Measurements from ENCODE around the gene BTBD18.

The BTBD18 gene

DNA sequence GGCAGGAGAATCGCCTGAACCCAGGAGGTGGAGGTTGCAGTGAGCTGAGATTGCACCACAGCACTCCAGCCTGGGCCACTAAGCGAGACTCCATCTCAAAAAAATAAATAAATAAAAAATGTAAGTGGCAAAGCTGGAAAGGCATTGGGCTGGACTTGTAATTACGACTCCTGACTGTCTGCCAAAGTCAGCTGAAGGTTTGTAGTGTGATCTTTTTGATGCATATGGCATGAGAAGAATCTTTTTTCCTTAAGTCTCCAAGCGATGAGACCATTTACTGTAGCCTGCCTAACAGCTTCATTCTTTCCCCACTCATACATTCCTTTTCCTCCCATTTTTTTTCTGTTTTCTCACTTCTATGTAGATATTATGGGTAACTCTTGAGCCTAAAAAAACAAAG is 34.8 kb upstream of the BTBD18 start:
- TF ChIP-seq, protein P1, sequence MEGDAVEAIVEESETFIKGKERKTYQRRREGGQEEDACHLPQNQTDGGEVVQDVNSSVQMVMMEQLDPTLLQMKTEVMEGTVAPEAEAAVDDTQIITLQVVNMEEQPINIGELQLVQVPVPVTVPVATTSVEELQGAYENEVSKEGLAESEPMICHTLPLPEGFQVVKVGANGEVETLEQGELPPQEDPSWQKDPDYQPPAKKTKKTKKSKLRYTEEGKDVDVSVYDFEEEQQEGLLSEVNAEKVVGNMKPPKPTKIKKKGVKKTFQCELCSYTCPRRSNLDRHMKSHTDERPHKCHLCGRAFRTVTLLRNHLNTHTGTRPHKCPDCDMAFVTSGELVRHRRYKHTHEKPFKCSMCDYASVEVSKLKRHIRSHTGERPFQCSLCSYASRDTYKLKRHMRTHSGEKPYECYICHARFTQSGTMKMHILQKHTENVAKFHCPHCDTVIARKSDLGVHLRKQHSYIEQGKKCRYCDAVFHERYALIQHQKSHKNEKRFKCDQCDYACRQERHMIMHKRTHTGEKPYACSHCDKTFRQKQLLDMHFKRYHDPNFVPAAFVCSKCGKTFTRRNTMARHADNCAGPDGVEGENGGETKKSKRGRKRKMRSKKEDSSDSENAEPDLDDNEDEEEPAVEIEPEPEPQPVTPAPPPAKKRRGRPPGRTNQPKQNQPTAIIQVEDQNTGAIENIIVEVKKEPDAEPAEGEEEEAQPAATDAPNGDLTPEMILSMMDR (IDR thresholded peaks at IDR 0.05; ENCODE audit: low read depth, low read length, missing control alignments) = no peak
- H3K4me3 ChIP-seq (ENCODE audit: low read depth, low read length) = no peak overlapping the region
- in situ Hi-C loops (cut with HindIII; ENCODE audit: low sequenced_read_pairs) = no loop called here
- DNase-seq (ENCODE audit: low read depth) = no peak

DNA sequence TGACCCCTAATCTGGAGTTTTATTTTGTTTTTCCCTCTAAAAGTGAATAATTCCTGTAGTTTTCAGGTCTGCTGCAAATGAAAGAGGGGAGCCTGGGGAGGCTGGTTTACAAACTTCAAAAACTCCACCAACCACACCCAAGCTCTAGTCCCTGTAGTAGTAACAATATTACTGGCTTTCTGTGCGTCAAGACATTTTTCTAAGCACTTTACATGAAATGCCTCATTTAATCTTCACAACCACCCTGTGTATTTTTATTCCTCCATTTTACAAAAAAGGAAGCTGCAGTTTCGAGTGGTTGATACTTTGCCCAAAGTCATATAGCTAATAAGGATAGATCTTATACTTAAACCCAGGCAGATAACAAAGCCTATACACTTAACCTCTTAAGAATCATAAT is 33.5 kb upstream of the BTBD18 start:
- DNase-seq (ENCODE audit: low read depth) = no peak
- in situ Hi-C loops (cut with HindIII; ENCODE audit: low sequenced_read_pairs) = no loop called here
- H3K4me3 ChIP-seq (ENCODE audit: low read depth, low read length) = no peak overlapping the region
- TF ChIP-seq, protein P1 (IDR thresholded peaks at IDR 0.05; ENCODE audit: low read depth, low read length, missing control alignments) = no peak

DNA sequence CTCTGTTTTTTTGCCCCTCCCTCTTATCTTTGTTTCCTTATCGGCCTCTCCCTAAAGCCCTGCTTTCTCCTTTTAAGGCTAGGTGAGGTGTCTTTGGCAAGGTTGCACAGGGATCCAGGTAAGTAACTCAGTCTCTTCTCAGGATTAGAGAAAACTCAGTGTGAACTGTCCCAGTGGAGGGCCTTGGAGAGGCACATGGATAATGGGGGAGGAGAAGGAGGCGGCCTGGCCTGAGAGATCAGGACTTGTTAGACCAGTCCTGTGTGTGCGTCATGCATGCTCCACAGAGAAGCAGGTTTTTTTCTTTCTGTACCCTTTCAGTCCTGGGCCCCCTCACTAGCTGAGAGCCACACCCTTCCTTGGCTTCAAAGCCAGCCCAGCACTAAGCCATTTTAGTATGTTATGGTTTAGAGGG is 29.9 kb upstream of the BTBD18 start:
- H3K4me3 ChIP-seq (ENCODE audit: low read depth, low read length) = no peak overlapping the region
- no peak for DNase-seq (ENCODE audit: low read depth)
- in situ Hi-C loops (cut with HindIII; ENCODE audit: low sequenced_read_pairs) = no loop called here
- TF ChIP-seq, protein P1 (IDR thresholded peaks at IDR 0.05; ENCODE audit: low read depth, low read length, missing control alignments) = no peak

DNA sequence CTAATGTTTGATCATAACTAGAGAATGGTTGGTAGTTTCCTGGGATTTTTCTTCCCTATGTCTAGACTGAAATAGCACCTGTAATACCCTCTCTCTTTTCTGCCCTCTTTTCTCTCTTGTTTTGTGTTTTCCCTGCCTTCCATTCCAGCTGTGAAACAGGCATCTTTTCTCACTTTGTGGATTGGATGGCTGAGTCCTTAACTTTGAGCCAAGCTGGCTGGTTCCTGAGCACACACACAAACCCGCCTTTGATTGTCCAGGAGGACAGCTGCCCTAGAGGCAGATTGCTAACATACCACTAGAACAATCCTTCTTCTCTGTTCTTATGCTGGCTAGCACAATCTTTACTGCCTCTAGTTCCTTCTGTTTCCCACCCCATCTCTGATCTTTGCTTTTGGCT is 27.7 kb upstream of the BTBD18 start:
- in situ Hi-C loops (cut with HindIII; ENCODE audit: low sequenced_read_pairs) = no loop called here
- TF ChIP-seq, protein P1 (IDR thresholded peaks at IDR 0.05; ENCODE audit: low read depth, low read length, missing control alignments) = peak; percentile 13

DNA sequence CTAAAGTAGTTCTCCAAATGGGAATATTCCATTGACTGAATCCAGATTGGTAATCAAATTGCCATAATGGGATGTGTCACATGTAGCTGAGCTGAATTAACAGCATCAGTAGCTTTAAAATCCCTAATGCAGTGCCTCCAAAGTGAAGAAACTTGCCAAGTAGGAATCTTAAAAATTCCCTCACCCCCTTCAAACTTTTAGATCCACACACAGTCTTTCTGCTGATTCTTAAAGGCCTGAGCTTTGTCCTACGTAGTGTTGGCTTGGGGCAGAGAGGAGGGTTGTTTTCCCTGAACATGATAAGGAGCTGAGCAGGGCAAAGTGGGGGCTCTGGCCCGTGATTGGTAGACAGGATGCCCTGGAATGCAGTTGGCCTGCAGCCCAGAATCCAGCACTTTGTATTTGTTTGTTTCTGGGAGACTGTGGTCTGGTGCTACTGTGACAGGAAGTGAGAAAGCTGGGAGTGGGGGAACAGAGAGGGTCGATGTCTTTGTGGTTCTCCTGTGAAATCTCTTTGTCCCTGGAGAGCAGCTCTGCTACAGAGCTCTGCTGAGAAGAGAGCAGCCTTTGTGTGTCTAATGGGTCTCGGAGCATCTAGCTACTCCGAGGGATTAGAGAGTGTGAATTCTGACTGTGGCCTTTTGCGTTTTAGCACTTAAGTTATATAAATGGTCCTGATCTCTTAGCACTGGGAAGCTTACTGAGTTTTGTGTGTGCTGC is 26.9 kb upstream of the BTBD18 start:
- peak; percentile 100 for DNase-seq (ENCODE audit: low read depth)
- TF ChIP-seq, protein P1 (IDR thresholded peaks at IDR 0.05; ENCODE audit: low read depth, low read length, missing control alignments) = no peak
- in situ Hi-C loops (cut with HindIII; ENCODE audit: low sequenced_read_pairs) = no loop called here
- peak overlapping the region; percentile 23 for H3K4me3 ChIP-seq (ENCODE audit: low read depth, low read length)

More for the DNA sequence above, 27.7 kb upstream of the BTBD18 start:
- DNase-seq (ENCODE audit: low read depth) = no peak
- no peak overlapping the region for H3K4me3 ChIP-seq (ENCODE audit: low read depth, low read length)

DNA sequence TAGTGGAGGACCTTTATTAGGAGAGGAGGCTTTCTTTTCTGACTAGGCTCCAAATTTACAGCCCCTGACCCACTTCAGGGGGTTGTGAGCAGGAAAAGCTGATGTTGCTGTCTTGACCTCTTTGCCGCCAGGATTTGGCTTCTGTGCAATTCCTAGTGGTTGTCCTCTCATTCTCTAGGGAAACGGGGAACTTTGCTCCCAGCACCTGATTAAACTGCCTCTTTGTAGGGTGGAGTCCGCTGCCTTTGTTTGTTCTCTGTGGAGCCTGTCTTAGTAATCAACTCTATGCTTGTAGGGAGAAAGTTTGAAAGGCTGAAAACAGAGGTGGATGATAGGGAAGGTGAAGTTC is 26.3 kb upstream of the BTBD18 start:
- in situ Hi-C loops (cut with HindIII; ENCODE audit: low sequenced_read_pairs) = no loop called here
- H3K4me3 ChIP-seq (ENCODE audit: low read depth, low read length) = peak overlapping the region; percentile 23
- DNase-seq (ENCODE audit: low read depth) = no peak
- TF ChIP-seq, protein P1 (IDR thresholded peaks at IDR 0.05; ENCODE audit: low read depth, low read length, missing control alignments) = no peak
